22Rv1 (cell line): ENCODE data around the gene LY6G6F.
A peak's percentile ranks its signal among the peaks of the same experiment; 100 is the strongest.

Experiments
- H3K27ac ChIP-seq: fragments of 450-650 bp; 2 replicates; pipeline ENCODE4 v1.5.1; 2017
- CTCF ChIP-seq: fragments of 450-650 bp; IDR thresholded peaks from 2 replicates; pipeline ENCODE4 v1.5.1; 2017; ENCODE audit warnings: mild to moderate bottlenecking
- ZFX ChIP-seq: fragments of 450-650 bp; IDR thresholded peaks from 2 replicates; pipeline ENCODE4 v1.6.1; 2017; ENCODE audit warnings: antibody characterized with exemption, borderline replicate concordance

The LY6G6F gene

GRCh38 chr6:31680226-31681134 lies 26.2 kb upstream of the LY6G6F start, which contains the start of gene LY6G5C:
LY6G5C (minus strand) TSS chr6:31681067; CDS start chr6:31680373, 694 bp downstream.
- TF ChIP-seq ZFX: no peak
- peak; percentile 79 for TF ChIP-seq CTCF
- H3K27ac ChIP-seq: peak within 1 kb of the TSS; percentile 31; the same call in 1 of the 2 replicates

GRCh38 chr6:31681135-31681671 lies 25.5 kb upstream of the LY6G6F start:
- no peak for TF ChIP-seq ZFX
- TF ChIP-seq CTCF: no peak
- peak overlapping the region; percentile 31; the same call in 1 of the 2 replicates for H3K27ac ChIP-seq

- H3K27ac ChIP-seq: no peak overlapping the region
- no peak for TF ChIP-seq CTCF
- no peak for TF ChIP-seq ZFX
These were observed 23.1 kb upstream of the LY6G6F start for GRCh38 chr6:31683591-31683990.

GRCh38 chr6:31686483-31686882 lies 20.2 kb upstream of the LY6G6F start:
- H3K27ac ChIP-seq: no peak overlapping the region
- TF ChIP-seq CTCF (no peak), ZFX (no peak)

- TF ChIP-seq ZFX (no peak), CTCF (no peak)
- no peak overlapping the region for H3K27ac ChIP-seq
These were observed 19.3 kb upstream of the LY6G6F start for GRCh38 chr6:31687321-31687720.

GRCh38 chr6:31687860-31688693 lies 18.6 kb upstream of the LY6G6F start:
- H3K27ac ChIP-seq: no peak overlapping the region
- no peak for TF ChIP-seq ZFX
- no peak for TF ChIP-seq CTCF
